Pancreas (tissue), 10 donors: ENCODE results near the gene SGK1. TPM values are rescaled to one million over a fixed set of nuclear protein-coding genes. Genes with fewer than 3 reads are reported as not detected.

Source experiments
- ATAC-seq, 4 donors: fragments of 200-7000 bp; cut with Tn5 transposase; one replicate each; pipeline versions ENCODE4 v1.8.0 to v1.9.1; 2020; ENCODE audit warnings: mild to moderate bottlenecking in 4 of 4, moderate library complexity in 4 of 4
- DNase-seq, 6 donors: peaks; one replicate each; pipeline ENCODE4 v3.0.0-alpha.2; 2020
- FAIRE-seq: peaks from 2 replicates; lab custom pipeline; 2012; peaks lifted over from hg19 to GRCh38; lab: Jason Lieb, UNC
- H3K27ac ChIP-seq, 4 donors: fragments of 200-600 bp; sonication (generic); 1 replicate in 3 of 4; 2 replicates in 1 of 4; pipeline versions ENCODE4 v1.5.0 to v1.8.0; 2020
- H3K27me3 ChIP-seq, 4 donors: fragments of 200-600 bp; one replicate each; pipeline ENCODE4 v1.8.0; 2021
- H3K36me3 ChIP-seq, 3 donors: fragments of 200-600 bp; sonication (generic) in 1 of 3; one replicate each; pipeline versions ENCODE4 v1.5.0 to v1.8.0; 2020 to 2021
- H3K4me1 ChIP-seq, 3 donors: fragments of 200-600 bp; one replicate each; pipeline ENCODE4 v1.8.0; 2021
- H3K4me3 ChIP-seq, 4 donors: fragments of 200-600 bp; sonication (generic) in 2 of 4; one replicate each; pipeline versions ENCODE4 v1.5.0 to v1.8.0; 2020 to 2021
- H3K9me3 ChIP-seq, 4 donors: fragments of 200-600 bp; one replicate each; pipeline ENCODE4 v1.8.0; 2021
- CTCF ChIP-seq, 4 donors: fragments of 200-600 bp; sonication (generic) in 3 of 4; IDR thresholded peaks; one replicate each; pipeline versions ENCODE4 v1.5.0 to v1.8.0; 2021; ENCODE audit warnings: antibody characterized with exemption in 4 of 4
- WGBS, 2 donors: extraction: QIAGEN DNeasy Blood & Tissue Kit; methylation state at CpG; one replicate each; pipeline ENCODE4 v1.1.7; 2013; 5-methylcytosine and 5-hydroxymethylcytosine counted together
- intact Hi-C, 3 donors: fragments of 100-400 bp; cut with DNase I; formaldehyde crosslinking; loops; one replicate each; pipeline versions ENCODE4 v1.11.1 to v1.14.2; 2022
- polyA plus RNA-seq, 2 donors: library from polyadenylated mRNA; stranded (reverse); fragments of 200-250 nt; gene quantifications; one replicate each; pipeline ENCODE4 v1.2.3, GENCODE V29; 2013
- total RNA-seq, 6 donors: library from RNA; stranded (reverse); fragmentation: NEBNext Ultra II Directional in 4 of 6; extraction: Animal tissue kit (Norgen Biotek cat#: 25700) in 4 of 6; gene quantifications; one replicate each; pipeline versions ENCODE4 v1.2.1 to v1.2.4, GENCODE V29; 2021 to 2023
- donor health status: healthy with polysubstance abuse.
- donor health status: DM: no; HTN: no; CAD: no; lungs with moderate emphysema.
- donor health status: DM: no; HTN: no; CAD: no.
- donor health status: control.
- donor health status: control.
- donor health status: Bipolar disorder and iron deficiency.
- donor health status: DM: yes; HTN: yes; CAD: no.
- donor health status: DM: no; HTN: no; CAD: no.
- donor health status: DM: no; HTN: no; CAD: no.
- donor health status: DM: yes; HTN: yes; CAD: no.

SGK1 gene
- total and polyA plus RNA-seq, 8 donors = 56.8 to 189 (median 95.4) TPM

DNA sequence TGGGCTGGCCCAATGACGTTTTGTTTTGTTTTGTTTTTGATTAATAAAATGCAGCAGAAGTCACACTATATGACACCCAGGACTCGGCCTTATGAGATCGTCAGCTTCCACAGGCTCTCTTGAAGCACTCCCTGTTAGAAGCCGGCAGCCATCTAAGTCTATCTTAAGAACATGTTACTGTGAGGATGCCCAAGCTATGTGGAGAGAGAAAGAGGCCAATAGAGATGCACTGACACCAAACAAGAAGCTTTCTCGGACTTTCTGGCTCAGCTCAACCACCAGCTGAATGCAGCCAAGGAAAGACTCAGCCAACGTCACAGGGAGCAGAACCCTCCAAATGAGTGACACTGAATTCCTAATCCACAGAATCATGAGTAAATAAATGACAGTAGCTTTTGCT is 14.0 kb downstream of the SGK1 start:
- no peak for FAIRE-seq

DNA sequence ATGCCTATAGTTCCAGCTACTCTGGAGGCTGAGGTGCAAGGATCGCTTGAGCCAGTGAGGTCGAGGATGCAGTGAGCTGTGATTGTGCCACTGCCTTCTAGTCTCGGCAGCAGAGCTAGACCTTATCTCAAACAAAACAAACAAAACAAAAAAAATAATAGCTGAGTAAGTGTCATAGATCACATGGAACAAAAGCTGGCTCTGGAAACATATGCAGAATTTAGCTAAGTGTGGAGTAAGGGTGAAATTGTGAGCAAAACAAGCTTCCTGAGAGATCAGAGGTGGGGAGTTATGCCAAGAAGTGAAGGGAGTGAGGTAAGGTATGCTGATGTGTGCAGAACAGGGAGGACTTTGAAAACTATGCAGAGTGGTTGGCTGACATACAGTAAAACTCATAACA is 18.7 kb downstream of the SGK1 start:
- no peaks in the 10 kb centered on the region for H3K9me3 ChIP-seq
- H3K36me3 ChIP-seq = no peaks in the 10 kb centered on the region
- WGBS, 2 donors = 20 to 23% methylated on average over 3 of the region's 3 CpGs
- intact Hi-C loops = no loop called here
- H3K27me3 ChIP-seq = no peaks in the 10 kb centered on the region
- ATAC-seq (peak; percentile 66 to 89 (median 86)), DNase-seq (peak in 3 of 6 donors; percentile 19 to 52 (median 46)), FAIRE-seq (no peak)
- H3K4me3 ChIP-seq = no peak overlapping the region
- peak overlapping the region in 1 of 4 donors; percentile 33 for H3K27ac ChIP-seq
- no peak for TF ChIP-seq CTCF (IDR thresholded peaks at IDR 0.05)
- H3K4me1 ChIP-seq = peaks cover 0 to 10% (median 8%) of the 10 kb centered on the region in 3 donors

More for the DNA sequence above, 14.0 kb downstream of the SGK1 start:
- DNase-seq (no peak), ATAC-seq (no peak)
- Histone ChIP-seq H3K27ac (no peak overlapping the region), H3K4me3 (no peak overlapping the region), H3K9me3 (no peaks in the 10 kb centered on the region), H3K36me3 (no peaks in the 10 kb centered on the region), H3K27me3 (no peaks in the 10 kb centered on the region), H3K4me1 (peaks cover 11 to 24% (median 14%) of the 10 kb centered on the region in 3 donors)
- intact Hi-C loops = no loop called here
- no peak for TF ChIP-seq CTCF (IDR thresholded peaks at IDR 0.05)
- 78 to 83% methylated on average over 6 of the region's 6 CpGs for WGBS, 2 donors

GRCh38 chr6:134296762-134297161 is 21.1 kb downstream of the SGK1 start:
- Histone ChIP-seq H3K9me3 (no peaks in the 10 kb centered on the region), H3K27me3 (no peaks in the 10 kb centered on the region), H3K4me3 (no peak overlapping the region), H3K36me3 (no peaks in the 10 kb centered on the region), H3K4me1 (peaks cover 0 to 10% (median 8%) of the 10 kb centered on the region in 3 donors), H3K27ac (peak overlapping the region in 1 of 4 donors; percentile 57)
- DNase-seq = peak in 1 of 6 donors; percentile 59
- 97 to 98% methylated on average over 7 of the region's 7 CpGs for WGBS, 2 donors
- FAIRE-seq = no peak
- no peak for ATAC-seq
- intact Hi-C loops = no loop called here
- no peak for TF ChIP-seq CTCF (IDR thresholded peaks at IDR 0.05)

- peaks cover 0 to 10% (median 8%) of the 10 kb centered on the region in 3 donors for H3K4me1 ChIP-seq
- intact Hi-C loops = no loop called here
- no peaks in the 10 kb centered on the region for H3K27me3 ChIP-seq
- WGBS, 2 donors = 50 to 57% methylated on average over 6 of the region's 6 CpGs
- TF ChIP-seq CTCF (IDR thresholded peaks at IDR 0.05) = no peak
- no peak overlapping the region for H3K4me3 ChIP-seq
- H3K27ac ChIP-seq = peak overlapping the region in 2 of 4 donors; percentile 57 to 67
- no peaks in the 10 kb centered on the region for H3K9me3 ChIP-seq
- DNase-seq (no peak), ATAC-seq (peak in 3 of 4 donors; percentile 60 to 84 (median 70)), FAIRE-seq (no peak)
- no peaks in the 10 kb centered on the region for H3K36me3 ChIP-seq
Measured at GRCh38 chr6:134295953-134296553, 21.9 kb downstream of the SGK1 start.

GRCh38 chr6:134293659-134294161 is 24.2 kb downstream of the SGK1 start:
- DNase-seq = no peak
- ATAC-seq = no peak
- Histone ChIP-seq H3K27ac (no peak overlapping the region), H3K4me1 (peaks cover 0 to 6% (median 0%) of the 10 kb centered on the region in 3 donors), H3K27me3 (no peaks in the 10 kb centered on the region), H3K4me3 (no peak overlapping the region), H3K36me3 (no peaks in the 10 kb centered on the region), H3K9me3 (no peaks in the 10 kb centered on the region)
- intact Hi-C loops = no loop called here
- TF ChIP-seq CTCF (IDR thresholded peaks at IDR 0.05) = no peak
- WGBS, 2 donors = 88 to 90% methylated on average over 3 of the region's 3 CpGs
- FAIRE-seq = no peak
